HPDE6-E6E7 (cell line): Measurements from ENCODE around the gene MRPS18A.
"Not testable (repeated sequence)": the region's sequence is repeated elsewhere in the genome, so short reads cannot be mapped to it uniquely, and the experiment has no call there.

Experiments used
- DNase-seq: peaks from one replicate; pipeline ENCODE4 v3.0.0; 2011; ENCODE audit warnings: missing footprints; ENCODE audit errors: extremely low spot score

The MRPS18A gene

GRCh38 chr6:43635387-43636307, 51.9 kb downstream of the MRPS18A start, which contains the start of gene MAD2L1BP:
Gene MAD2L1BP, plus strand, starts transcription at chr6:43635840. Its CDS starts 36 bp downstream, at chr6:43635876.
- peak; percentile 41 for DNase-seq

- no peak for DNase-seq
Observed at GRCh38 chr6:43634702-43635303, 52.8 kb downstream of the MRPS18A start.

GRCh38 chr6:43633002-43633401, 54.6 kb downstream of the MRPS18A start:
- DNase-seq = not testable (repeated sequence)

GRCh38 chr6:43630980-43631619, 56.5 kb downstream of the MRPS18A start:
- DNase-seq = no peak

GRCh38 chr6:43629505-43630300, 57.9 kb downstream of the MRPS18A start:
- DNase-seq = peak; percentile 96

GRCh38 chr6:43629104-43629504, 58.5 kb downstream of the MRPS18A start, which contains the start of gene GTPBP2:
Gene GTPBP2, minus strand, starts transcription at chr6:43629264. Its CDS starts 102 bp downstream, at chr6:43629162.
- peak; percentile 90 for DNase-seq

- peak; percentile 19 for DNase-seq
Observed at GRCh38 chr6:43628393-43629103, 59.0 kb downstream of the MRPS18A start.

GRCh38 chr6:43627008-43627825, 60.4 kb downstream of the MRPS18A start:
- DNase-seq = peak; percentile 85

- DNase-seq = no peak
Observed at GRCh38 chr6:43625393-43625992, 62.1 kb downstream of the MRPS18A start.

- no peak for DNase-seq
Observed at GRCh38 chr6:43624786-43625288, 62.8 kb downstream of the MRPS18A start.

- DNase-seq = no peak
Observed at GRCh38 chr6:43623880-43624785, 63.5 kb downstream of the MRPS18A start.

GRCh38 chr6:43622541-43622940, 65.0 kb downstream of the MRPS18A start:
- no peak for DNase-seq

- DNase-seq = no peak
Observed at GRCh38 chr6:43621836-43622180, 65.8 kb downstream of the MRPS18A start.
